Motor neuron (in vitro differentiated cells): ENCODE data around the gene IL12A. TPM values are rescaled to one million over a fixed set of nuclear protein-coding genes. Genes with fewer than 3 reads are reported as not detected.

Experiments used
- ATAC-seq, 8 experiments: fragments of 200-7000 bp; cut with Tn5 transposase; replicated peaks in 6 of 8; 2 replicates each; pipeline ENCODE4 v1.8.0; 2021; ENCODE audit warnings: mild to moderate bottlenecking in 8 of 8, moderate library complexity in 8 of 8
- H3K27ac ChIP-seq, 2 donors: fragments of 250-450 bp; sonication (Bioruptor Pico); 2 replicates each; pipeline ENCODE4 v1.9.0; 2021; ENCODE audit warnings: antibody characterized with exemption in 2 of 2, mild to moderate bottlenecking in 2 of 2, moderate library complexity in 1 of 2
- H3K4me1 ChIP-seq, 2 donors: fragments of 250-450 bp; sonication (Bioruptor Pico); replicated peaks in 1 of 2; 2 replicates each; pipeline ENCODE4 v1.6.1; 2021; ENCODE audit warnings: antibody characterized with exemption in 2 of 2, mild to moderate bottlenecking in 2 of 2, moderate library complexity in 1 of 2
- H3K4me3 ChIP-seq, 5 donors: fragments of 250-450 bp; sonication (Bioruptor Pico); 2 replicates each; pipeline ENCODE4 v1.9.0; 2021; ENCODE audit warnings: antibody characterized with exemption in 5 of 5, mild to moderate bottlenecking in 5 of 5, moderate library complexity in 4 of 5
- WGBS, 10 experiments: fragments of 450-650 bp; shearing (Covaris generic); methylation state at CpG; one replicate each; pipeline ENCODE4 v1.0.0; 2022; 5-methylcytosine and 5-hydroxymethylcytosine counted together
- in situ Hi-C, 9 experiments: fragments of 400-800 bp; cut with MboI; loops; one replicate each; pipeline ENCODE4 v1.15.0; 2021; ENCODE audit warnings: low sequenced_read_pairs in 9 of 9, low pct_unique_long_range_greater_than_20kb in 2 of 9; ENCODE audit not compliant: unreplicated experiment in 9 of 9
- total RNA-seq, 8 experiments: library from RNA; unstranded; fragments of 300-600 nt; gene quantifications; 2 replicates each; pipeline versions ENCODE4 v1.2.3 to v1.2.4, GENCODE V29; 2022

Gene IL12A
- 1 to 10 TPM in 2 of 8 experiments, under 1 TPM in 6; 0.22 to 2.7 (median 0.62) TPM for total RNA-seq

GRCh38 chr3:159988617-159989271 lies at the start of gene IL12A:
Gene IL12A (plus strand): TSS chr3:159988835.
- no peak within 1 kb of the TSS for H3K27ac ChIP-seq
- peaks cover 0 to 7% of the 10 kb centered on the region in 2 donors for H3K4me1 ChIP-seq

GRCh38 chr3:159941038-159942000 lies 47.3 kb upstream of the IL12A start:
- H3K27ac ChIP-seq: no peak overlapping the region
- 33 to 83% (median 71%) methylated on average over 1 to 6 of the region's 6 CpGs; no CpG with 5 or more reads in 2 of the 10 experiments for WGBS, 10 experiments
- in situ Hi-C loops: no loop called here
- ATAC-seq: no peak
- H3K4me1 ChIP-seq: no peaks in the 10 kb centered on the region
- H3K4me3 ChIP-seq: no peak overlapping the region

More at GRCh38 chr3:159988617-159989271, at the start of gene IL12A:
- WGBS, 10 experiments: 0 to 11% (median 0%) methylated on average over 1 to 7 of the region's 54 CpGs; no CpG with 5 or more reads in 6 of the 10 experiments
- ATAC-seq: peak; percentile 91 to 98 (median 95)
- in situ Hi-C loops: no loop called here
- peak within 1 kb of the TSS; percentile 44 to 75 (median 53) for H3K4me3 ChIP-seq

GRCh38 chr3:159944781-159945180 lies 43.9 kb upstream of the IL12A start:
- 0 to 80% (median 50%) methylated on average over 1 of the region's 1 CpG; no CpG with 5 or more reads in 4 of the 10 experiments for WGBS, 10 experiments
- in situ Hi-C loops: no loop called here
- no peak overlapping the region for H3K4me3 ChIP-seq
- no peaks in the 10 kb centered on the region for H3K4me1 ChIP-seq
- H3K27ac ChIP-seq: no peak overlapping the region
- ATAC-seq: no peak

GRCh38 chr3:159945930-159946329 lies 42.7 kb upstream of the IL12A start:
- Histone ChIP-seq H3K27ac (no peak overlapping the region), H3K4me3 (no peak overlapping the region), H3K4me1 (no peaks in the 10 kb centered on the region)
- in situ Hi-C loops: no loop called here
- WGBS, 10 experiments: 51 to 100% (median 90%) methylated on average over 1 to 2 of the region's 2 CpGs; no CpG with 5 or more reads in 3 of the 10 experiments
- ATAC-seq: no peak

- no peak overlapping the region for H3K27ac ChIP-seq
- in situ Hi-C loops: no loop called here
- no peak overlapping the region for H3K4me3 ChIP-seq
- ATAC-seq: no peak
- H3K4me1 ChIP-seq: no peaks in the 10 kb centered on the region
These were observed 41.4 kb upstream of the IL12A start for GRCh38 chr3:159947220-159947619.

GRCh38 chr3:159948429-159949144 lies 40.0 kb upstream of the IL12A start:
- in situ Hi-C loops: no loop called here
- Histone ChIP-seq H3K27ac (no peak overlapping the region), H3K4me1 (peaks cover 0 to 7% of the 10 kb centered on the region in 2 donors), H3K4me3 (no peak overlapping the region)
- ATAC-seq: peak in 2 of 8 experiments; percentile 25 to 57
- WGBS, 10 experiments: 0 to 88% (median 59%) methylated on average over 1 to 5 of the region's 5 CpGs

GRCh38 chr3:159950156-159950898 lies 38.3 kb upstream of the IL12A start:
- in situ Hi-C loops: no loop called here
- Histone ChIP-seq H3K4me3 (no peak overlapping the region), H3K27ac (no peak overlapping the region), H3K4me1 (peaks cover 0 to 12% of the 10 kb centered on the region in 2 donors)
- ATAC-seq: no peak
- WGBS, 10 experiments: 57 to 94% (median 89%) methylated on average over 1 to 3 of the region's 3 CpGs; no CpG with 5 or more reads in 5 of the 10 experiments

GRCh38 chr3:159951540-159951939 lies 37.1 kb upstream of the IL12A start:
- in situ Hi-C loops: no loop called here
- Histone ChIP-seq H3K4me1 (peaks cover 0 to 12% of the 10 kb centered on the region in 2 donors), H3K4me3 (no peak overlapping the region), H3K27ac (no peak overlapping the region)
- peak in 3 of 8 experiments; percentile 49 to 92 (median 88) for ATAC-seq
- 49 to 80% (median 70%) methylated on average over 1 to 2 of the region's 2 CpGs; no CpG with 5 or more reads in 5 of the 10 experiments for WGBS, 10 experiments

- in situ Hi-C loops: no loop called here
- 20 to 100% (median 88%) methylated on average over 1 to 2 of the region's 2 CpGs; no CpG with 5 or more reads in 3 of the 10 experiments for WGBS, 10 experiments
These were observed 35.1 kb upstream of the IL12A start for GRCh38 chr3:159953325-159954085.

GRCh38 chr3:159960188-159961148 lies 28.2 kb upstream of the IL12A start:
- peak in 5 of 8 experiments; percentile 50 to 91 (median 82) for ATAC-seq
- peak overlapping the region; percentile 33 to 63 for H3K27ac ChIP-seq

More at GRCh38 chr3:159953325-159954085, 35.1 kb upstream of the IL12A start:
- Histone ChIP-seq H3K4me3 (no peak overlapping the region), H3K27ac (no peak overlapping the region), H3K4me1 (peaks cover 0 to 12% of the 10 kb centered on the region in 2 donors)
- ATAC-seq: peak in 7 of 8 experiments; percentile 17 to 72 (median 38)

More at GRCh38 chr3:159960188-159961148, 28.2 kb upstream of the IL12A start:
- H3K4me3 ChIP-seq: no peak overlapping the region
- in situ Hi-C loops: no loop called here
- 59 to 92% (median 73%) methylated on average over 1 to 8 of the region's 11 CpGs; no CpG with 5 or more reads in 1 of the 10 experiments for WGBS, 10 experiments
- H3K4me1 ChIP-seq: peaks cover 10 to 21% of the 10 kb centered on the region in 2 donors
